RWPE1 (cell line): ENCODE measurements around the gene BDKRB2.

Source experiments
- CTCF ChIA-PET: fragments of 350-600 bp; sonication (Branson Sonifier 250); formaldehyde crosslinking; extraction: SDS; loops from one replicate; lab custom pipeline; 2021; lab: Yijun Ruan, JAX
- POLR2A ChIA-PET: fragments of 400-600 bp; formaldehyde crosslinking; extraction: SDS; loops from one replicate; lab custom pipeline; 2020; ENCODE audit warnings: antibody characterized with exemption; ENCODE audit not compliant: low non-redundant PET; lab: Yijun Ruan, JAX
- DNase-seq: peaks from one replicate; pipeline ENCODE4 v3.0.0; 2012; ENCODE audit warnings: low spot score
- H3K27ac ChIP-seq: fragments of 450-650 bp; 2 replicates; pipeline ENCODE4 v1.5.1; 2017
- TF ChIP-seq, protein P1 (sequence below): fragments of 450-650 bp; conservative IDR thresholded peaks from 2 replicates; pipeline ENCODE4 v1.5.1; 2017; ENCODE audit warnings: low read depth, mild to moderate bottlenecking

Gene BDKRB2

DNA sequence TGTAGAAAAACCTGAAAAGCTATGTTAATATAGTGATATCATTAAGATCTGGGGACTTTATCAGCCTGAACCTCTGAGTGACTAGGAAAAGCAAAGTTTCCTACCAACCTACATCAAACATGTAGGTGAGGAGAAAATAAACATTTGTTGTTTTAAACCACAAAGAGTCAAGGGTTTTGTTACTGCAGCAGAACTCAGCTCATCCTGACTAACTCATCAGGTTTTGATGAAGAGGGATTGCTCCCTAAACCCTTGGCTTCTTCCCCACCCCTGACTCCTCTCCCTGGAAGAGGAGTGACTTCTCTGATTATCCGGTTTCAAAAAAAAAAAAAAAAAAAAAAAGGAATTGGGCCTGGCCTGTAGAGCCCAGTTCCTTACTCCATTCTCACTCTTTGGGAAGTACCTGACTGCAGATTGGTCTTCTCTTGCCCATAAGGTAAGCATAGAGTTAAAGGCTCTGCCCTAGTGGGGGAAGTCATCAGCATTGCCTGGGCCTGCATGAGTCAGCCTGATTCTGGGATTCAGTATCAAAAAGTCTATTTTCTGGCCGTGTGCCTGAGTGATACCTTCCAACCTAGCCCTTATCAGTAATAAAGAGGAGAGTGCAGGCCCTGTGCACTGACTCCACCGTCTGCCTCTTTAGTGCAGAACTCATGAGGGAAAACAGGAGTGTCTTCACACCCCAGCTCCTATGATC, 68.3 kb downstream of the BDKRB2 start:
- H3K27ac ChIP-seq: no peak overlapping the region
- DNase-seq: no peak
- TF ChIP-seq, protein P1, sequence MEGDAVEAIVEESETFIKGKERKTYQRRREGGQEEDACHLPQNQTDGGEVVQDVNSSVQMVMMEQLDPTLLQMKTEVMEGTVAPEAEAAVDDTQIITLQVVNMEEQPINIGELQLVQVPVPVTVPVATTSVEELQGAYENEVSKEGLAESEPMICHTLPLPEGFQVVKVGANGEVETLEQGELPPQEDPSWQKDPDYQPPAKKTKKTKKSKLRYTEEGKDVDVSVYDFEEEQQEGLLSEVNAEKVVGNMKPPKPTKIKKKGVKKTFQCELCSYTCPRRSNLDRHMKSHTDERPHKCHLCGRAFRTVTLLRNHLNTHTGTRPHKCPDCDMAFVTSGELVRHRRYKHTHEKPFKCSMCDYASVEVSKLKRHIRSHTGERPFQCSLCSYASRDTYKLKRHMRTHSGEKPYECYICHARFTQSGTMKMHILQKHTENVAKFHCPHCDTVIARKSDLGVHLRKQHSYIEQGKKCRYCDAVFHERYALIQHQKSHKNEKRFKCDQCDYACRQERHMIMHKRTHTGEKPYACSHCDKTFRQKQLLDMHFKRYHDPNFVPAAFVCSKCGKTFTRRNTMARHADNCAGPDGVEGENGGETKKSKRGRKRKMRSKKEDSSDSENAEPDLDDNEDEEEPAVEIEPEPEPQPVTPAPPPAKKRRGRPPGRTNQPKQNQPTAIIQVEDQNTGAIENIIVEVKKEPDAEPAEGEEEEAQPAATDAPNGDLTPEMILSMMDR: no peak
- ChIA-PET CTCF (interaction anchor here (0.8 kb wide), 1 partner anchor 186 kb away, joined by 4 read pairs; no protein-coding TSS in a partner anchor), POLR2A (no interaction called here)

GRCh38 chr14:96273629-96274028, 69.0 kb downstream of the BDKRB2 start:
- TF ChIP-seq, protein P1: no peak
- DNase-seq: no peak
- ChIA-PET POLR2A (no interaction called here), CTCF (interaction anchor here (0.6 to 2.9 kb wide), 4 partner anchors 49 to 217 kb away, joined by 3 to 19 read pairs (median 4); no protein-coding TSS in a partner anchor)
- H3K27ac ChIP-seq: no peak overlapping the region

GRCh38 chr14:96274122-96274521, 69.5 kb downstream of the BDKRB2 start:
- no peak overlapping the region for H3K27ac ChIP-seq
- TF ChIP-seq, protein P1: no peak
- no peak for DNase-seq
- ChIA-PET POLR2A (interaction anchor here (0.6 kb wide), 1 partner anchor 70 kb away, joined by 4 read pairs; the partner anchor contains the start of gene BDKRB2), CTCF (interaction anchor here (0.6 to 2.9 kb wide), 7 partner anchors 21 to 218 kb away, joined by 3 to 19 read pairs (median 4); no protein-coding TSS in a partner anchor)

- ChIA-PET CTCF (interaction anchor here (0.7 to 2.9 kb wide), 11 partner anchors 19 to 218 kb away, joined by 3 to 19 read pairs (median 4); partner anchors contain the start of gene BDKRB1), POLR2A (interaction anchor here (0.6 kb wide), 1 partner anchor 70 kb away, joined by 4 read pairs; the partner anchor contains the start of gene BDKRB2)
- DNase-seq: no peak
Measured at GRCh38 chr14:96274543-96274942, 69.9 kb downstream of the BDKRB2 start.

GRCh38 chr14:96275177-96276112, 70.8 kb downstream of the BDKRB2 start:
- no peak overlapping the region; the same call in 1 of the 2 replicates for H3K27ac ChIP-seq
- peak; percentile 71 for DNase-seq
- TF ChIP-seq, protein P1: peak; percentile 97
- ChIA-PET POLR2A (no interaction called here), CTCF (interaction anchor here (0.6 to 2.9 kb wide), 23 partner anchors 10 to 219 kb away, joined by 3 to 19 read pairs (median 4); partner anchors contain the start of gene BDKRB1)

More at GRCh38 chr14:96274543-96274942, 69.9 kb downstream of the BDKRB2 start:
- TF ChIP-seq, protein P1: no peak
- no peak overlapping the region for H3K27ac ChIP-seq

- TF ChIP-seq, protein P1: no peak
- ChIA-PET POLR2A (no interaction called here), CTCF (interaction anchor here (0.7 to 1.8 kb wide), 2 partner anchors 177 to 217 kb away, joined by 4 to 5 read pairs; no protein-coding TSS in a partner anchor)
- H3K27ac ChIP-seq: no peak overlapping the region
- DNase-seq: no peak
Measured at GRCh38 chr14:96277890-96278289, 73.3 kb downstream of the BDKRB2 start.
